ENCODE data around the gene ABHD16B. TPM values are rescaled to one million over a fixed set of nuclear protein-coding genes. Genes with fewer than 3 reads are reported as not detected.

Gene ABHD16B
- total and polyA plus RNA-seq, 2 of the 13 experiments (the other 11 are each of a cell fraction or from before 2014, with no cell fraction given) = not detected

- TF ChIP-seq HNF1A (IDR thresholded peaks at IDR 0.05; ENCODE audit: low read depth) (no peak), HNF1A (CRISPR knock-in tag; IDR thresholded peaks at IDR 0.05; ENCODE audit: borderline replicate concordance) (peak; percentile 49; the same call in 1 of the 2 replicates), LBX2 (CRISPR knock-in tag; IDR thresholded peaks at IDR 0.05; ENCODE audit: borderline replicate concordance) (0 out of 2 replicates have a peak, but pooled peaks have one; percentile 6), ZNF549 (CRISPR knock-in tag; IDR thresholded peaks at IDR 0.05) (no peak), PHB2 (IDR thresholded peaks at IDR 0.05; ENCODE audit: partially characterized antibody) (peak; percentile 92), TRIM22 (IDR thresholded peaks at IDR 0.05) (peak; percentile 98), THAP7 (CRISPR knock-in tag; IDR thresholded peaks at IDR 0.05) (0 out of 2 replicates have a peak, but pooled peaks have one; percentile 11), ATM (IDR thresholded peaks at IDR 0.05; ENCODE audit: borderline replicate concordance) (peak; percentile 83; the same call in 1 of the 2 replicates), FOXK2 (IDR thresholded peaks at IDR 0.05) (peak; percentile 57; the same call in 1 of the 2 replicates), SP1 (IDR thresholded peaks at IDR 0.05) (peak; percentile 65; the same call in 1 of the 2 replicates), SP1 (CRISPR knock-in tag; IDR thresholded peaks at IDR 0.05) (no peak), ZNF20 (CRISPR knock-in tag; IDR thresholded peaks at IDR 0.05) (no peak), CBX5 (CRISPR knock-in tag; IDR thresholded peaks at IDR 0.05; ENCODE audit: borderline replicate concordance) (0 out of 2 replicates have a peak, but pooled peaks have one; percentile 16), NFRKB (IDR thresholded peaks at IDR 0.05) (peak; percentile 65; the same call in 1 of the 2 replicates), FOXA1 (IDR thresholded peaks at IDR 0.05) (peak; percentile 62), FOXA1 (CRISPR knock-in tag; IDR thresholded peaks at IDR 0.05) (no peak), TOE1 (CRISPR knock-in tag; IDR thresholded peaks at IDR 0.05) (no peak), ZNF333 (CRISPR knock-in tag; IDR thresholded peaks at IDR 0.05; ENCODE audit: borderline replicate concordance) (no peak), CHCHD3 (CRISPR knock-in tag; IDR thresholded peaks at IDR 0.05) (0 out of 2 replicates have a peak, but pooled peaks have one; percentile 77), HNRNPUL1 (IDR thresholded peaks at IDR 0.05; ENCODE audit: low read depth, low read length) (no peak), HOMEZ (CRISPR knock-in tag; IDR thresholded peaks at IDR 0.05; ENCODE audit: low read depth) (no peak), ZNF296 (CRISPR knock-in tag; conservative IDR thresholded peaks at IDR 0.05) (0 out of 2 replicates have a peak, but pooled peaks have one; percentile 45), ZNF589 (CRISPR knock-in tag; conservative IDR thresholded peaks at IDR 0.05) (0 out of 2 replicates have a peak, but pooled peaks have one; percentile 30), ZNF615 (CRISPR knock-in tag; IDR thresholded peaks at IDR 0.05; ENCODE audit: borderline replicate concordance) (no peak)
Observed at GRCh38 chr20:63846888-63847236, 14.4 kb upstream of the ABHD16B start (continued).

Measured in HepG2 (cell line).